Measurements from ENCODE around the gene GATA6. TPM values are rescaled to one million over a fixed set of nuclear protein-coding genes. Genes with fewer than 3 reads are reported as not detected.

The GATA6 gene
- total and polyA plus RNA-seq, 7 donors: 2.5 to 16.2 (median 13.6) TPM

DNA sequence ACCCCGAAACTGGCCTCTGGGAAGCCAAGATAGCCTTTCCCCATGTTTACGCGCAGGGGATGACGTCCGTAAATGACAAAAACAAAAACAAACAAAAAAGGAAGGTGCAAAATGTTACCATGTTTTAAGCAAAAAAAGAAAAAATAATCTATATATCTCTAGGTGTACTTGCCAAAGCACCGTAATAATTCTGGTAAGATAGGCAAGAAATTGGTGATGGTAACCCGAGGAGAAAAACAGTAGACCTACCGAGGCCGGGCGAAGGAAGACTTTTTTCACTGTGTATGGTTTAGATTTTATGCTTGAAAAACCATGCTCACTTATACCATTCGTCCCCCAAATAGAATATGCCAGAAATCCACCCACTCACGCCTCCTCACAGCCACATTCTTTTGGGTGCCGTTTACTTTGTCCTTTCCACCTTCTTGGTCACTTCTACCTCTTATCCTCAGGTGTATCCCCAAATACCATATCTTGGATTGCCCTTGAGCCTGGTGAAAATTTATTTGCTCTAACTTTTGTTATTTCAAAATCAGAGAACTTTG lies 8.0 kb downstream of the GATA6 start:
- Histone ChIP-seq H3K36me3 (peaks cover 0 to 9% (median 0%) of the 10 kb centered on the region in 4 donors), H3K27ac (peak overlapping the region in 2 of 4 donors; percentile 43 to 95), H3K9me3 (no peaks in the 10 kb centered on the region), H3K4me1 (peaks cover 0 to 13% (median 5%) of the 10 kb centered on the region in 4 donors), H3K4me3 (peak overlapping the region in 2 of 4 donors; percentile 22 to 40), H3K27me3 (peaks cover 8 to 53% (median 16%) of the 10 kb centered on the region in 3 donors)
- no peak for DNase-seq
- intact Hi-C loops (cut with DNase I): no loop called here
- 16 to 60% methylated on average over 13 of the region's 13 CpGs for WGBS, 2 donors
- no peak for TF ChIP-seq POLR2A (IDR thresholded peaks at IDR 0.05)
- no peak for TF ChIP-seq EP300 (IDR thresholded peaks at IDR 0.05)
- TF ChIP-seq POLR2AphosphoS5 (IDR thresholded peaks at IDR 0.05): no peak
- TF ChIP-seq, protein P1, sequence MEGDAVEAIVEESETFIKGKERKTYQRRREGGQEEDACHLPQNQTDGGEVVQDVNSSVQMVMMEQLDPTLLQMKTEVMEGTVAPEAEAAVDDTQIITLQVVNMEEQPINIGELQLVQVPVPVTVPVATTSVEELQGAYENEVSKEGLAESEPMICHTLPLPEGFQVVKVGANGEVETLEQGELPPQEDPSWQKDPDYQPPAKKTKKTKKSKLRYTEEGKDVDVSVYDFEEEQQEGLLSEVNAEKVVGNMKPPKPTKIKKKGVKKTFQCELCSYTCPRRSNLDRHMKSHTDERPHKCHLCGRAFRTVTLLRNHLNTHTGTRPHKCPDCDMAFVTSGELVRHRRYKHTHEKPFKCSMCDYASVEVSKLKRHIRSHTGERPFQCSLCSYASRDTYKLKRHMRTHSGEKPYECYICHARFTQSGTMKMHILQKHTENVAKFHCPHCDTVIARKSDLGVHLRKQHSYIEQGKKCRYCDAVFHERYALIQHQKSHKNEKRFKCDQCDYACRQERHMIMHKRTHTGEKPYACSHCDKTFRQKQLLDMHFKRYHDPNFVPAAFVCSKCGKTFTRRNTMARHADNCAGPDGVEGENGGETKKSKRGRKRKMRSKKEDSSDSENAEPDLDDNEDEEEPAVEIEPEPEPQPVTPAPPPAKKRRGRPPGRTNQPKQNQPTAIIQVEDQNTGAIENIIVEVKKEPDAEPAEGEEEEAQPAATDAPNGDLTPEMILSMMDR (IDR thresholded peaks at IDR 0.05): no peak

DNA sequence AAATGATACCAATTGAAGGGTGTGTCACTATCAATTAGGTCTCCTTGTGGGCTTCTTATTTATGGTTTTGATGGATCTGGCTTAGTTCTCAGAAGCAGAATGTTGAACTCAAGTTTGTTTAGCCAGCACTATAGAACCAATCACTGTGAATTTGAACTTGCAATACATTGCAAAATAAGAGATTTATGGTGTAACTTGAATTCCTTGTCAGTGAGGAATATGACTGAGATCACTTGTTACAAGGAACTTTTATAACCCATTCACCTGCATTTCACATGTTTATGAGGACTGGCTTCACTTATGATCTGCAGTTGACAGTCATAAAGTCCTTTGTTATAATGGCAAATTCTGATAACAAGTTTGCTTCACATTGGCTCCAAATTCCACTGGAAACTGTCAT lies 9.8 kb downstream of the GATA6 start:
- Histone ChIP-seq H3K36me3 (peaks cover 0 to 15% (median 0%) of the 10 kb centered on the region in 4 donors), H3K27ac (peak overlapping the region in 1 of 4 donors; percentile 1), H3K4me3 (no peak overlapping the region), H3K9me3 (no peaks in the 10 kb centered on the region), H3K27me3 (peaks cover 8 to 36% (median 14%) of the 10 kb centered on the region in 3 donors), H3K4me1 (peaks cover 0 to 9% (median 5%) of the 10 kb centered on the region in 4 donors)
- TF ChIP-seq, protein P1 (IDR thresholded peaks at IDR 0.05): no peak
- TF ChIP-seq POLR2A (IDR thresholded peaks at IDR 0.05): no peak
- TF ChIP-seq POLR2AphosphoS5 (IDR thresholded peaks at IDR 0.05): no peak
- no peak for TF ChIP-seq EP300 (IDR thresholded peaks at IDR 0.05)
- intact Hi-C loops (cut with DNase I): no loop called here
- DNase-seq: no peak

DNA sequence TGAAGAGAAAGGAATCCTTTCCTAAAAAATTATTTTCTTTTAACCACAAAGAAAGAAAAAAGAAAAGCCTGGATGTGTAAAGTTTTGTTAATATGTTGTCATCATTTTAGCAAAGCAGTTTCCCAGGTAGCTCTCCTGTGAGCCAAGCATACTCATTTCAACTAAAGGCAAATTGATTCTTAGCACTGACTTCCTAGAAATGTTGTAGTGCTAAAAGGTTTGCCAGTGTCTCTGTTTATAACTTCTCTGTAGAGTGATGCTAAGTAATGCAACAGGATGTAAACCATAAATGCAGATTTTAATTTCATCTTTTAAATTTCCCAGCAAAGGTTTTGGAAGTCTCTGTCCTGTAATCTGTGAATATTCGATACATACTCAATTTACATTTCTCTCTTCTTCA lies 10.2 kb downstream of the GATA6 start:
- peaks cover 8 to 32% (median 14%) of the 10 kb centered on the region in 3 donors for H3K27me3 ChIP-seq

DNA sequence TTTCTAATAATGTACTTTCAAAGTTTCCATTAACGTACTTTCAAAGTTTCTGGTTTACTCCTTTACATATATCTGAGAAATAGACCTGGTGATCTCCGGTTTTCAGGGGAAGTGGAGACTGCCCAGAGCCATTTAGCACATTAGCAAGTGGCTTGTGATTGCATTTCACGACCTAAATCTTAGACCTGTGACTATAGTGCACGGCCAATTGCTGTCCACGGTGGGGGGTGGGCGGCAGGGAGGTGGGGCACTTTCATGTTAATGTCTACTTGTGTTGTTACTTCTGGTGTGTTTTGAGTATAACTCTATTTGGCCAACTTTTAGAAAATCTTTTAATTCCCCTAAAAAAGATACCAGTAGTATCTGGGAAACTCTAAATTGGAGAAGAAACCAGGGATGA lies 11.3 kb downstream of the GATA6 start:
- Histone ChIP-seq H3K9me3 (no peaks in the 10 kb centered on the region), H3K27me3 (peaks cover 8 to 22% (median 14%) of the 10 kb centered on the region in 3 donors), H3K27ac (peak overlapping the region in 1 of 4 donors; percentile 14), H3K36me3 (peaks cover 0 to 15% (median 0%) of the 10 kb centered on the region in 4 donors), H3K4me3 (no peak overlapping the region), H3K4me1 (peaks cover 0 to 8% (median 5%) of the 10 kb centered on the region in 4 donors)
- DNase-seq: no peak
- TF ChIP-seq EP300 (IDR thresholded peaks at IDR 0.05) (no peak), POLR2A (IDR thresholded peaks at IDR 0.05) (no peak), POLR2AphosphoS5 (IDR thresholded peaks at IDR 0.05) (no peak)
- TF ChIP-seq, protein P1 (IDR thresholded peaks at IDR 0.05): no peak
- 19 to 61% methylated on average over 6 of the region's 6 CpGs for WGBS, 2 donors
- intact Hi-C loops (cut with DNase I): no loop called here

More for the DNA sequence above, 10.2 kb downstream of the GATA6 start:
- Histone ChIP-seq H3K9me3 (no peaks in the 10 kb centered on the region), H3K27ac (peak overlapping the region in 1 of 4 donors; percentile 1), H3K4me3 (no peak overlapping the region), H3K36me3 (peaks cover 0 to 15% (median 0%) of the 10 kb centered on the region in 4 donors), H3K4me1 (peaks cover 0 to 8% (median 5%) of the 10 kb centered on the region in 4 donors)
- intact Hi-C loops (cut with DNase I): no loop called here
- WGBS, 2 donors: 37 to 71% methylated on average over 1 of the region's 1 CpG
- no peak for TF ChIP-seq EP300 (IDR thresholded peaks at IDR 0.05)
- TF ChIP-seq POLR2AphosphoS5 (IDR thresholded peaks at IDR 0.05): no peak
- TF ChIP-seq POLR2A (IDR thresholded peaks at IDR 0.05): no peak
- TF ChIP-seq, protein P1 (IDR thresholded peaks at IDR 0.05): no peak
- no peak for DNase-seq
